ENCODE data around the gene TBX2.

The TBX2 gene

DNA sequence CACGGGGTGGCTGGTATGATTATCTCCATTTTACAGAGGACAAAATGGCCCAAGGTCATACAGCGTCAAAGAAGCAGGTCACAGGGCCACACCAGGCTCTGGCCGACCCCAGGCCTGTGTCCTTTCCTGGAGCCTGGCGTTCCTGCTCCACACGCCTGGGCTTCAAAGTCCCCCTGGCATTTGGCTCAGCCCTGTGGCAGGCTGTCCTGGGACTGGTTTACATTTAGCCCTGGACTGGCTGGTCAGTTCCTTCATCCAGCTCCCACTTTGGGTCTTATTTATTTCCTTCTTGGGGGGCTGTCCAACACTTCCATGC is 15.3 kb downstream of the TBX2 start:
- H3K9me3 ChIP-seq (ENCODE audit: insufficient read depth, low read depth, low read length) = no peaks in the 10 kb centered on the region; the same call in 1 of the 2 replicates
- no peak overlapping the region for H3K4me3 ChIP-seq (ENCODE audit: low read length)
- no peak overlapping the region for H3K27ac ChIP-seq (ENCODE audit: low read length)
- H3K27me3 ChIP-seq (ENCODE audit: insufficient read depth, low read length) = peaks cover 78% of the 10 kb centered on the region
- H3K36me3 ChIP-seq (ENCODE audit: insufficient read depth, low read depth, low read length) = no peaks in the 10 kb centered on the region
- H3K4me1 ChIP-seq (ENCODE audit: insufficient read depth, low read length) = no peaks in the 10 kb centered on the region; the same call in 1 of the 2 replicates
- H3K9ac ChIP-seq (ENCODE audit: low read depth, low read length) = no peak overlapping the region

DNA sequence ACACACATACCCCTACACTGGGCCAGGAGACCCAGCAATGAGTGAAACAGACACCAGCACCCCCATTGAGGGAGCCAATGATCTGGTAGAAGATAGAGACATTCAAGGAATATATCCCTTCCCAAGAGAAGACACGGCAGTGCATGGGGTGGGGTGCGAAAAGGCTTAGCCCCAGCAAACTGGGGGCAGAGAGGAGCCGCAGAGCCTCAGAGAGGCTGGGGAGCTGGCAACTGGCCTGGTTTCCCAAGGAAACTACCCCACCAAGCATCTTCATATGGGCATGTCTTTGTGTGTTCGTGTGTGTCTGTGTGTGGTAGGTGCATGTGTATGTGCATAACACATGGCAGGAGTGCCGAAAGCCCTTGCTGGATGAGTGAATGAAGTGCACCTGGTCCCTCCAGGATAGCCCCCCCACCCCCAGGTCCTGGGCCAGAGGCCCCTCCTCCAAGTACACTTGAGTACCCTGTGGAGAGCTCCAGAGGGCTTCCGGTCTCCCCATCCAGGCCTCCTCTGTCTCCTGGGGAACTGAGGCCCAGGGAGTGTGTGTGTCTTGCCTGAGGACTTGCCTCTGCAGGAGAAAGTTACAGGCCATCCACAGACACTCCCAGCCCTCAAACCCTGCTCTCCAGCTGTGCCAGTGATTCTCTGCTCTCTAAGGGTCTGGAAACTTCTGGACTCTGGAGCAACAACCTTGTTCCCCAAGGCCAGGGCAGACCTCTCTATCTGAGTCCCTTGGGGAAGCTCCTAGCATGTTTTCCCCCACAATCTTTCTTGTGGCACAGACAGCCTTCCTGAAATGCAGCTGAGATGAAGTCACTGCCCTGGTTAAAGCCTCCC is 15.9 kb downstream of the TBX2 start:
- Histone ChIP-seq H3K27ac (ENCODE audit: low read length) (no peak overlapping the region), H3K4me1 (ENCODE audit: insufficient read depth, low read length) (no peaks in the 10 kb centered on the region; the same call in 1 of the 2 replicates), H3K9me3 (ENCODE audit: insufficient read depth, low read depth, low read length) (no peaks in the 10 kb centered on the region), H3K9ac (ENCODE audit: low read depth, low read length) (no peak overlapping the region), H3K27me3 (ENCODE audit: insufficient read depth, low read length) (peaks cover 71% of the 10 kb centered on the region), H3K36me3 (ENCODE audit: insufficient read depth, low read depth, low read length) (no peaks in the 10 kb centered on the region), H3K4me3 (ENCODE audit: low read length) (no peak overlapping the region)

DNA sequence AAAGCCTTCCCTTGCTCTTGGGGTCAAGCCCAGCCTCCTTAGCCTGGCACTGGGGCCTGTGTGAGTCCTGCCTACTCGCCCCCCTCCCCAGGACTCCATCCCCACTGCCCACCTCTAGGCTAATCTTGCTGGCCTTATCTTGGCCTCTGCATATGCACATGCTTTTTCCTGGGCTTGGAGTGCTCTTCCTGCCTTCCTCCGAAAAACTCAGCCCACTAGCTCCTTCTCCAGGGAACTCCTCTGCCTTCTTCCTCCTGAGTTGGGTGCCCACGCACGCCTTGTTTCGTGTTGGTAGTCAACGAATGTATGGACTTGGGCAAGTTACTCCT is 16.5 kb downstream of the TBX2 start:
- Histone ChIP-seq H3K27ac (ENCODE audit: low read length) (no peak overlapping the region), H3K4me1 (ENCODE audit: insufficient read depth, low read length) (no peaks in the 10 kb centered on the region; the same call in 1 of the 2 replicates), H3K4me3 (ENCODE audit: low read length) (peak overlapping the region; percentile 50; the same call in 1 of the 2 replicates), H3K27me3 (ENCODE audit: insufficient read depth, low read length) (peaks cover 71% of the 10 kb centered on the region), H3K9ac (ENCODE audit: low read depth, low read length) (no peak overlapping the region), H3K9me3 (ENCODE audit: insufficient read depth, low read depth, low read length) (no peaks in the 10 kb centered on the region), H3K36me3 (ENCODE audit: insufficient read depth, low read depth, low read length) (no peaks in the 10 kb centered on the region)

DNA sequence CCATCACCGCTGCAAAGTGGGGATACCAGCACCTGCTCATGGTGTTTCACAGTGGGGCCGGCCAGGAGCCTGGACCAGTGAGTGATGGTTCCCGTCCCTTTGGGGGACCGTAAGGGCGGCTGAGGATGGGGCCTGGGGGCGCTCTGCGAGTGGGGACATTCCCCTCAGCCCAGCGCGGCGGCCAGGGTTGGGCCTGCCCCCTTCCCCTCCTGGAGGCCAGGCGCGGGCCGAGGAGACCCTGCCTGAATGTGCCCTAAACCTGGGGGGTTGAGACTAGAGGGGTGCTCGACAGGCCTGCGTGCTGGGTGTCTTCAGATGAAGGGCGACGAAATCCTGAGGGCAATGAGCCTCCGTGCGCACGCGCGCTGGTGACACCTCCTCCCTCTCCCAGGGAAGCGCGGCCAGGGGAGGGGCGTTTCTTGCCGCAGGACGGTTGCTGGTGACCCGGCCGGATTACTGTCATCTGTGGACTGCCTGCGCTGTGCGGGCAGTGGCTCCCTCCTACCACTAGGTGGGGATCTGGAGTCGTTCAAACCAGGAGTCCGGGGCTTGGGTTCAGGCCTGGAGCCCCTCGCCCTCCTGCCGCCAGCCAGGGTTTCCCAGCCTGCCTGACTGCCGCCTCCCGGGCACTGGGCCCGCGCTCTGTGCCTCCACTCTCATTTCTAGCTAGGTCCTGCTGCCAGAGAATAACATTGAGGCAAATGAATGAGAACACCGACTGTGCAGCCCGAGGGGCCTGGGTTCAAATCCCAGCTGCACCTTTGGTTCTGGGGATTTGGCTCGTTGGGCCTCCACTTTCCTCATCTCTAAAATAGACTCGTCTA is 17.1 kb downstream of the TBX2 start:
- Histone ChIP-seq H3K36me3 (ENCODE audit: insufficient read depth, low read depth, low read length) (no peaks in the 10 kb centered on the region), H3K9ac (ENCODE audit: low read depth, low read length) (no peak overlapping the region), H3K4me3 (ENCODE audit: low read length) (peak overlapping the region; percentile 50; the same call in 1 of the 2 replicates), H3K4me1 (ENCODE audit: insufficient read depth, low read length) (no peaks in the 10 kb centered on the region; the same call in 1 of the 2 replicates), H3K27ac (ENCODE audit: low read length) (no peak overlapping the region), H3K27me3 (ENCODE audit: insufficient read depth, low read length) (peaks cover 71% of the 10 kb centered on the region), H3K9me3 (ENCODE audit: insufficient read depth, low read depth, low read length) (no peaks in the 10 kb centered on the region)

DNA sequence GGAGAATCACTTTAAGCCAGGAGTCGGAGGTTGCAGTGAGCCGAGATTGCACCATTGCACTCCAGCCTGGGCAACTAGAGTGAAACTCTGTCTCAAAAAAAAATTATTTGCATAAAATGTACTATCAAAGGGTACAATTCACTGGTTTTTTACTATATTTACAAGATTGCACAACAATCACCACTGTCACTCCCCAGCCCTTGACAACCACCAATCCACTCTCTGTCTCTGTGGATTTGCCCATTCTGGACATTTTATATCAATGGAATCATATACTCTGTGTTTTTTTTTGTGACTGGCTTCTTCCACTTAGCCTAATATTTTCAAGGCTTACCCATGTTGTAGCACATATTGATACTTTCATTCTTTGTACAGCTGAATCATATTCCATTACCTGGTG is 18.8 kb downstream of the TBX2 start:
- H3K4me3 ChIP-seq (ENCODE audit: low read length) = no peak overlapping the region
- no peaks in the 10 kb centered on the region; the same call in 1 of the 2 replicates for H3K4me1 ChIP-seq (ENCODE audit: insufficient read depth, low read length)
- no peaks in the 10 kb centered on the region for H3K36me3 ChIP-seq (ENCODE audit: insufficient read depth, low read depth, low read length)
- no peak overlapping the region for H3K27ac ChIP-seq (ENCODE audit: low read length)
- H3K9ac ChIP-seq (ENCODE audit: low read depth, low read length) = no peak overlapping the region
- peaks cover 66% of the 10 kb centered on the region for H3K27me3 ChIP-seq (ENCODE audit: insufficient read depth, low read length)
- no peaks in the 10 kb centered on the region for H3K9me3 ChIP-seq (ENCODE audit: insufficient read depth, low read depth, low read length)

DNA sequence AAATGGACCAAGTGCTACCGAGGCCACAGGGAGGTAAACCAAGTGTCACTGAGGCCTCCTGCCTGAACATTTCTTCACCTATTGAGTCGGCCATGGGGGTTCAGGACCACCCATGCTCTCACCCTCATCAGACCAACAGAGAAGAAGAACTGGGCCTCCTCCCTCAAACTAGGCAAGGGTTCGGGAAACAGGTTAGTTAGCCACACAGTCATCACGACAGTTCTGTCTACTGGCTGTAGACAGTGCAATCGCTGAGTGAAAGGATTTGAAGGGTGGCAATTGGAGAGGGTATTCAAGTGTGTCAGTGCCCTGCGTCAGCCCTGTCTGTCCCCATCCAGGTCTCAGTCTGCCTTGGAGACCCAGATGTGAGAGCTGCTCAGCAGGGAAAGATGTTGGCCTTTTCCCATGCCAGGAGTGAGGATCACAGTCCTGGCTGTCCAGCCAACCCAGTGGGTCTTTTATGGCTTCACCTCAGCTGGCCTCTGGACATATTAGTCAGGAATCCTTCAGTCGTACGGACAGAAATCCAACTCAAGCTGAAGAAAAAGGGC is 19.9 kb downstream of the TBX2 start:
- Histone ChIP-seq H3K4me3 (ENCODE audit: low read length) (no peak overlapping the region), H3K27ac (ENCODE audit: low read length) (no peak overlapping the region)

DNA sequence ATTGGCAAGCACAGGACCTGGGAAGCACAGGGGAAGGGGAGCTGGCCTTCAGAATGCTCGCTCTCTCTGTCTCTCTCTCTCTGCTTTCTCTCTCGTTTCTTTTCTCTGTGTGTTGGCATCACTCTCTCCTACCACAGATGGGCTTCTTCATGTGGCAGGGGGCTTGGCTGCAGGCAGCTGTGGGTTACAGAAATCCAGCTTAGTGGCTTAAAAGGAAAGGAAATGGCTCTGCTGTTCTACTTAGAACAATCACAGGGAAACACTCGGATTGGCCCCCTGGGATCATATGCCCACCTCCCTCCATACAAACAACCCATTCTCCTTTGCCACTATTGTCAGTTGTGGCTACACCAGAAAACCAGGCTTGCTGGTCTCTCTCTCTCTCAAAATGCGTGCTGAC is 20.4 kb downstream of the TBX2 start:
- H3K4me1 ChIP-seq (ENCODE audit: insufficient read depth, low read length) = no peaks in the 10 kb centered on the region
- no peak overlapping the region for H3K9ac ChIP-seq (ENCODE audit: low read depth, low read length)
- H3K9me3 ChIP-seq (ENCODE audit: insufficient read depth, low read depth, low read length) = no peaks in the 10 kb centered on the region
- no peaks in the 10 kb centered on the region for H3K36me3 ChIP-seq (ENCODE audit: insufficient read depth, low read depth, low read length)
- no peak overlapping the region for H3K4me3 ChIP-seq (ENCODE audit: low read length)
- peaks cover 50% of the 10 kb centered on the region for H3K27me3 ChIP-seq (ENCODE audit: insufficient read depth, low read length)
- no peak overlapping the region for H3K27ac ChIP-seq (ENCODE audit: low read length)

More for the DNA sequence above, 19.9 kb downstream of the TBX2 start:
- no peaks in the 10 kb centered on the region for H3K4me1 ChIP-seq (ENCODE audit: insufficient read depth, low read length)
- H3K9ac ChIP-seq (ENCODE audit: low read depth, low read length) = no peak overlapping the region
- no peaks in the 10 kb centered on the region for H3K36me3 ChIP-seq (ENCODE audit: insufficient read depth, low read depth, low read length)
- peaks cover 55% of the 10 kb centered on the region for H3K27me3 ChIP-seq (ENCODE audit: insufficient read depth, low read length)
- H3K9me3 ChIP-seq (ENCODE audit: insufficient read depth, low read depth, low read length) = no peaks in the 10 kb centered on the region

DNA sequence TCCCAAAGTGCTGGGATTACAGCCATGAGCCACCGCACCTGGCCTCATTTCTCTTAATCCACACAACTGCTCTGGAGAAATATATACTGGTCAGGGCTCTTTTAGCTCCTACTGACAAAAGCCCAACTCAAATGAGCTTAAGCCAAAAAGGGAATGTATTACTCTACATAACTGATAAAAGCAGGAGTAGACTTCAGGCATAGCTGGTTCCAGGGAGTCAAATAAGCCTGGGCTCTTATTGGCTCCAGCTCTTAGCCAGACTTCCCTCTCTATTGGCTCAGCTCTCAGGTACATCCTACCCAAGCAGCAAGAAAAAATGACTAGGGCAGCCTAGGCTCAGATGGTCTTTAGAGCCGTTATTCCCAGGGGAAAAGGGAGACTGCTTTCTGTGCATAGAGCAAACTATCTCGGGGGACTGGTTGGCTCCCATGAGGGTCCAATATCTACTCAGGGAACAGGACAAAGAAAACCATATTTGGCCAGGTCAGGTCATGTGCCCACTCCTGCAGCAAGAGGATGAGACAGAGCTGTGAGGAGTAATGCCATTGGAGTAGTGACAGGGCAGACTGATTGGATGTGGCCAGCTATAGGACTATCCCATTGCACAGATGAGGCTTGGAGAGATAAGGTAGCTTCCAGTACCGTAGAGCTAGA is 21.2 kb downstream of the TBX2 start:
- H3K27me3 ChIP-seq (ENCODE audit: insufficient read depth, low read length) = peaks cover 42% of the 10 kb centered on the region
- H3K36me3 ChIP-seq (ENCODE audit: insufficient read depth, low read depth, low read length) = no peaks in the 10 kb centered on the region
- no peak overlapping the region for H3K27ac ChIP-seq (ENCODE audit: low read length)
- no peaks in the 10 kb centered on the region for H3K9me3 ChIP-seq (ENCODE audit: insufficient read depth, low read depth, low read length)
- H3K9ac ChIP-seq (ENCODE audit: low read depth, low read length) = no peak overlapping the region
- H3K4me3 ChIP-seq (ENCODE audit: low read length) = no peak overlapping the region
- H3K4me1 ChIP-seq (ENCODE audit: insufficient read depth, low read length) = no peaks in the 10 kb centered on the region

DNA sequence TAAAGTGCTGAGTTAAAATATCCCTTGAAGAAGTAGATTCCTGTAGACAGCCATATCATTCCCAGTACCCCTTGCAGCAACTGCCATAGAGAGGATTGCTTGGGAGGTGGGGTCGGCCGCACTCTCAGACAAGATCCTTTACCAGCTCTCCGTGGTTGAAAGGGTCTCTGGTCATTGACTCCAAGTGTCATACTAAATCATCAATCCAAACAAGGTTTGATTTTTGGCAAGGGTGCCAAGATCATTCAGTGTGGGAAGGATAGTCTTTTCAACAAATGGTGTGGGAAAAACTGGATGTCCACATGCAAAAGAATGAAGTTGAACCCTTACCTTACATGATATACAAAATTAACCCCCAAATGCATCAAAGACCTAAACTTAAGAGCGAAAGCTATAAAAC is 21.8 kb downstream of the TBX2 start:
- H3K27ac ChIP-seq (ENCODE audit: low read length) = no peak overlapping the region
- H3K36me3 ChIP-seq (ENCODE audit: insufficient read depth, low read depth, low read length) = no peaks in the 10 kb centered on the region
- peaks cover 36% of the 10 kb centered on the region for H3K27me3 ChIP-seq (ENCODE audit: insufficient read depth, low read length)
- no peak overlapping the region for H3K4me3 ChIP-seq (ENCODE audit: low read length)
- H3K4me1 ChIP-seq (ENCODE audit: insufficient read depth, low read length) = no peaks in the 10 kb centered on the region
- H3K9me3 ChIP-seq (ENCODE audit: insufficient read depth, low read depth, low read length) = no peaks in the 10 kb centered on the region
- no peak overlapping the region for H3K9ac ChIP-seq (ENCODE audit: low read depth, low read length)

DNA sequence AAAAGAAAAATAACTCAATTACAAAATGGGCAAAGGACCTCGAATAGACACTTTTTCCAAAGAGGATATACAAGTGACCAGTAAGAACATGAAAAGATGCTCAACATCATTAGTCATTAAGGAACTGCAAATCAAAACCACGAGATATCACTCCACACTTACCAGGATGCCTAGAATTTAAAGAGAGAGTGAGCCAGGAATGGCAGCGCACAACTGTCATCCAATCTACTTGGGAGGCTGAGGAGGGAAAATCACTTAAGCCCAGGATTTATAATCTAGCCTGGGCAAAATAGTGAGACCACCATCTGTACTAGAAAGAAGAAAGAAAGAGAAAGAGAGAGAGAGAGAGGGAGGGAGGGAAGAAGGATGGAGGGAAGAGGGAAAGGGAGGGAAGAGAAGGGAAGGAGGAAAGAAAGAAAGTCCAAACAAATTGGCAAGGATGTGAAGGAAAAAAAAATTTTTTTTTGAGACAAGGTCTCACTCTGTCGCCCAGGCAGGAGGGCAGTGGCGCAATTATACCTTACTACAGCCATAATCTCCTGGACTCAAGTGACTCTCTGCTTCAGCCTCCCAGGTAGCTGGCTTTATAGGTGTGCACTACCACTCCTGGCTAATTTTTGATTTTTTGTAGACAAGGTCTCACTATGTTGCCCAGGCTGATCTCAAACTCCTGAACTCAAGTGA is 22.6 kb downstream of the TBX2 start:
- H3K27me3 ChIP-seq (ENCODE audit: insufficient read depth, low read length) = peaks cover 30% of the 10 kb centered on the region

DNA sequence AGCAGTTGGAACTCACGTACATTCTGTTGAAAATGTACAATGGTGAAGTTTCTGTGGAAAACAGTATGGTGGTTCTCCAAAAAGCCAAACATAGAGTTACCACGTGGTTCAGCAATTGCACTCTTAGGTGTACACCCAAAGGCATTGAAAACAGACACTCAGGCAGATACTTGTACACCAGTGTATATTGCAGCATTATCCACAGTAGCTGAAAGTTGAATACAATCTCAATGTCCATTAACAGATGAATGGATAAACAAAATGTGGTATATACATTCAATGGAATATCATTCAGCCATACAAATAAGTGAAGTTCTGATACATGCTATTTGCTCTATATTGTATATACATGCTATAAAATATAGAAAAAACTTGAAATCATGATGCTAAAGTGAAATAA is 23.2 kb downstream of the TBX2 start:
- Histone ChIP-seq H3K4me3 (ENCODE audit: low read length) (no peak overlapping the region), H3K9me3 (ENCODE audit: insufficient read depth, low read depth, low read length) (no peaks in the 10 kb centered on the region), H3K27ac (ENCODE audit: low read length) (no peak overlapping the region), H3K4me1 (ENCODE audit: insufficient read depth, low read length) (no peaks in the 10 kb centered on the region), H3K36me3 (ENCODE audit: insufficient read depth, low read depth, low read length) (no peaks in the 10 kb centered on the region), H3K9ac (ENCODE audit: low read depth, low read length) (no peak overlapping the region), H3K27me3 (ENCODE audit: insufficient read depth, low read length) (peaks cover 26% of the 10 kb centered on the region)

More for the DNA sequence above, 22.6 kb downstream of the TBX2 start:
- Histone ChIP-seq H3K4me3 (ENCODE audit: low read length) (no peak overlapping the region), H3K9ac (ENCODE audit: low read depth, low read length) (no peak overlapping the region), H3K27ac (ENCODE audit: low read length) (no peak overlapping the region), H3K36me3 (ENCODE audit: insufficient read depth, low read depth, low read length) (no peaks in the 10 kb centered on the region), H3K9me3 (ENCODE audit: insufficient read depth, low read depth, low read length) (no peaks in the 10 kb centered on the region), H3K4me1 (ENCODE audit: insufficient read depth, low read length) (no peaks in the 10 kb centered on the region)
